GM12874 (cell line): ENCODE results near the gene HDAC4.

Experiments used
- CTCF ChIP-seq: IDR thresholded peaks from 2 replicates; pipeline ENCODE4 v1.5.1; 2011; ENCODE audit warnings: low read depth, mild to moderate bottlenecking, control low read depth, low read length, moderate library complexity; ENCODE audit not compliant: insufficient read depth

The HDAC4 gene

GRCh38 chr2:239199041-239199768 lies 201.6 kb downstream of the HDAC4 start:
- no peak for TF ChIP-seq CTCF

- TF ChIP-seq CTCF, result no peak
Observed at GRCh38 chr2:239198221-239198620, 202.6 kb downstream of the HDAC4 start.

- TF ChIP-seq CTCF, result no peak
Observed at GRCh38 chr2:239197146-239197545, 203.7 kb downstream of the HDAC4 start.

- TF ChIP-seq CTCF, result no peak
Observed at GRCh38 chr2:239196474-239197021, 204.3 kb downstream of the HDAC4 start.

- TF ChIP-seq CTCF, result no peak
Observed at GRCh38 chr2:239195992-239196391, 204.8 kb downstream of the HDAC4 start.

GRCh38 chr2:239195318-239195871 lies 205.4 kb downstream of the HDAC4 start:
- no peak for TF ChIP-seq CTCF

GRCh38 chr2:239194731-239195317 lies 206.0 kb downstream of the HDAC4 start:
- no peak for TF ChIP-seq CTCF
